GM18508 (cell line): Measurements from ENCODE around the gene NTSR2.

ENCODE experiments used
- ATAC-seq: cut with Tn5 transposase; IDR thresholded peaks from one replicate; pipeline ENCODE4 v1.9.1; 2021; ENCODE audit warnings: moderate number of reproducible peaks; ENCODE audit not compliant: insufficient read depth, unreplicated experiment

The NTSR2 gene

GRCh38 chr2:11699686-11700670, 30.0 kb upstream of the NTSR2 start:
- ATAC-seq = no peak

GRCh38 chr2:11698009-11698922, 28.3 kb upstream of the NTSR2 start:
- ATAC-seq = no peak

- ATAC-seq = no peak
These were observed 27.3 kb upstream of the NTSR2 start for GRCh38 chr2:11697103-11697871.

GRCh38 chr2:11696736-11697102, 26.7 kb upstream of the NTSR2 start:
- no peak for ATAC-seq

- ATAC-seq = no peak
These were observed 25.6 kb upstream of the NTSR2 start for GRCh38 chr2:11695576-11695975.

- peak; percentile 45 for ATAC-seq
These were observed 23.0 kb upstream of the NTSR2 start for GRCh38 chr2:11692966-11693521.

GRCh38 chr2:11691076-11691660, 21.2 kb upstream of the NTSR2 start:
- no peak for ATAC-seq

GRCh38 chr2:11688222-11689069, 18.5 kb upstream of the NTSR2 start:
- peak; percentile 71 for ATAC-seq

GRCh38 chr2:11687736-11688135, 17.7 kb upstream of the NTSR2 start:
- ATAC-seq = no peak

GRCh38 chr2:11685906-11686470, 16.0 kb upstream of the NTSR2 start:
- no peak for ATAC-seq

- no peak for ATAC-seq
These were observed 15.0 kb upstream of the NTSR2 start for GRCh38 chr2:11684894-11685460.

- ATAC-seq = no peak
These were observed 14.0 kb upstream of the NTSR2 start for GRCh38 chr2:11683966-11684365.

- ATAC-seq = no peak
These were observed 13.5 kb upstream of the NTSR2 start for GRCh38 chr2:11683476-11683875.

GRCh38 chr2:11682590-11682915, 12.6 kb upstream of the NTSR2 start:
- ATAC-seq = no peak

- no peak for ATAC-seq
These were observed 12.0 kb upstream of the NTSR2 start for GRCh38 chr2:11681722-11682589.

- no peak for ATAC-seq
These were observed 11.1 kb upstream of the NTSR2 start for GRCh38 chr2:11680901-11681721.
